ENCODE data around the gene C18orf32. TPM values are rescaled to one million over a fixed set of nuclear protein-coding genes. Genes with fewer than 3 reads are reported as not detected.

Gene C18orf32
- total and polyA plus RNA-seq, 2 of the 8 experiments (the other 6 are each of a cell fraction or from before 2014, with no cell fraction given), result 17.3 to 20.1 TPM

DNA sequence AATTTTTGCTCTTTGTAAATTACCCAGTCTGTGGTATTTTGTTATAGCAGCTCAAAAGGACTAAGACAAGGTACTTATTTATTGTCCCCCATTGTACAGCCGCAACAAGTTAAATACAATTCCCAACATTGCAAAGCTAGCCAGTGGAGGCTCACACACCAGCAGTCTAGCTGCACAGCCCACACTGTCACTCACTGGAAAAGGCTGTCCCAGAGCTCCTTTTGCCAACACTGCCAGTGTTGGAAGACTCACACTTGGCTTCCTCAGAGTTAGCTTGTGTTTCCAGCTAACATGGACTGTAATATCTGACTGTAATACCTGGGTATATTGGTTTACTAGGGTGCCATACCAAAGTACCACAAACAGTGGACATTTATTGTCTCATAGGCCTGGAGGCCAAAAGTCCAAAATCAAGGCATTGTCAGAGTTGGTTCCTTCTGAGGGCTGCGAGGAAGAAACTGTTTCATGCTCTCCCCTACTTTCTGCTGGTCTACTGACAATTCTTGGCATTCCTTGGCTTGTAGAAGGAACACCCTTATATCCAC, 19.9 kb downstream of the C18orf32 start (continued):
- TF ChIP-seq CHD7 (IDR thresholded peaks at IDR 0.05; ENCODE audit: insufficient replicate concordance, low read length) (no peak), KDM5A (IDR thresholded peaks at IDR 0.05; ENCODE audit: low read length) (no peak), EGR1 (IDR thresholded peaks at IDR 0.05; ENCODE audit: borderline replicate concordance, low read depth, low read length) (no peak)
